GM18858 (cell line): Measurements from ENCODE around the gene TRNAU1AP.
"Not testable (repeated sequence)": the region's sequence is repeated elsewhere in the genome, so short reads cannot be mapped to it uniquely, and the experiment has no call there.

ENCODE experiments used
- ATAC-seq: cut with Tn5 transposase; IDR thresholded peaks from one replicate; pipeline ENCODE4 v1.9.1; 2021; ENCODE audit not compliant: unreplicated experiment

Gene TRNAU1AP

DNA sequence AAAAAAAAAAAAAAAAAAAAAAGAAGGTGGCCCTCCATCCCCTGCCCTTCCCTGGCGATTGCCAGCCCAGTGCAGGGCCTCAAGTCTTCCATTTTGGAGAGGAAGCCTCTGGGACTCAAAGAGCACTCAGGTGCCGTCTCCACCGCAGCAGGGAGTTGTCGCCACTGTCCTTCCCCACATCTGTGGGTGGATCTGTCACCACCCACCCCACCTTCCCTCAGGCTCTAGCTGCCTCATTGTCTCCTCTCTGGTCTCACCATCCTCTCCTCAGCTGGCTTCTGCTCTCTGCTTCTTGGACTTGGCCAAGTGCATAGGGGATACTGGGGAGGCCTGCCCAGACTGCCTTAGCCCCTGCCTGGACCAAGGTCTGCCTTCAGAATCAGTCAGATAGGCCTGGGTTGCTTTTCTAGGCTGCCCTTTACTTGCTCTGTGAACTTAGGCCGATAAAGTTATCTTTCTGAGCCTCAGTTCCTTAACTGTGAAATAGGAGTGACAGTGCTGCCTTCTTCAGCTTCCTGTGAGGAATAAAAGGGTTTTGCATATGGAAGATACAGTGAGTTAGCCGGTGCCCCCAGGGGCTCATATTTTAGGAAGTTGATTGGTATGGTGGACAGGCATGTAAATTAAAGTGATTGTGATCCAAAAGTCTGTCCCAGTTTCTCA lies 31.3 kb upstream of the TRNAU1AP start:
- ATAC-seq, result no peak

- not testable (repeated sequence) for ATAC-seq
Measured at GRCh38 chr1:28522537-28522936, 30.3 kb upstream of the TRNAU1AP start.

- ATAC-seq, result not testable (repeated sequence)
Measured at GRCh38 chr1:28525002-28525642, 27.8 kb upstream of the TRNAU1AP start.

GRCh38 chr1:28526886-28527285 lies 26.0 kb upstream of the TRNAU1AP start:
- no peak for ATAC-seq

DNA sequence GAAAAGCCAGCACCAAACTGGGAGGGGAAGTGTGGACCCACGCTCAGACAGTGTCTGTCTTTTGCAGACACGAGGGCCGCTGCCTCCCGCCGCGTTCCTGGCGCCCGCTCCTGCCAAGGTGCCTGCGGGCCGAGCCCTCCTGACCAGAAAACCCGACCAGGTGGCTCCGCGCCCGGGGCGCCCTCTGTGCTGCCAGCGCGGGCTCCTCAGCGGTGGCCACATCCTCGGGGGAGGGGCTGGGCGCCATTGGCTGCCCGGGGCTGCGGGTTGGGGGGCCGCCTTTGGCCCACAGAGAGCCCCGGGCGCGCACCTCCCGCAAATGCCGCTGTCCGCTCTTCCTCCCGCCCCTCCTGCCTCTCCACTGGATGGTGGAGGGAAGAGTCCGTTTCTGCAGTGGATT lies 22.4 kb upstream of the TRNAU1AP start:
- no peak for ATAC-seq

DNA sequence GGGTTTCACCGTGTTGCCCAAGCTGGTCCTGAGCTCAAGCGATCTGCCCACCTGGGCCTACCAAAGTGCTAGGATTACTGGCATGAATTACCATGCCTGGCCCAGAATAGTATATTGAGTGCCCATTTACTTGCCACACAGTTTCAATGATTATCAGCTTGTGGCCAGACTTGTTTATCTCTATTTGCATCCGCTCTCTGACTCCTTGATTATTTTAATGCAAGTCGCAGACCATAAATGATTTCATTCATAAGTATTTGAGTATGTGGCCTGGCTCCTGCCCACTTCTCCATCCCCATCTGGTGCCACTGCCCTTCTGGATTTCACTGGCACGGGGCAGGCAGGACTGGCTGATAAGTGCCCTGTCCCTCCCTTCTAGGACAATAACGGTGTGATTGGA lies 18.2 kb upstream of the TRNAU1AP start:
- no peak for ATAC-seq

DNA sequence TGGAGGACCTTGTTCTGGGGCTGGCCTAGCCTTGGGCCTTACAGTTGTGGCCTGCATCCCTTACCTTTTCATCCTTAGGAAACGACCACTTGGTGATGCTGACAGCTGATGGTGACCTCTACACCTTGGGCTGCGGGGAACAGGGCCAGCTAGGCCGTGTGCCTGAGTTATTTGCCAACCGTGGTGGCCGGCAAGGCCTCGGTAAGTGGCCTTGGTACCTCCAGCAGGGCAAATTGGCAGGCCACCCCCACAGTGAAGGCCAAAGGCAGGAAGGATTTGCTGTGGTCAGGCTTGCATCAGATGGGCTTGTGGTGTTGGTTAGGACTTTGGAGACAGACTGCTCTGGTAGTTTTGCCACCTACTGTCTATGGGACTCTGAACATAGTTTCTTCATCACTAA lies 17.7 kb upstream of the TRNAU1AP start:
- no peak for ATAC-seq

DNA sequence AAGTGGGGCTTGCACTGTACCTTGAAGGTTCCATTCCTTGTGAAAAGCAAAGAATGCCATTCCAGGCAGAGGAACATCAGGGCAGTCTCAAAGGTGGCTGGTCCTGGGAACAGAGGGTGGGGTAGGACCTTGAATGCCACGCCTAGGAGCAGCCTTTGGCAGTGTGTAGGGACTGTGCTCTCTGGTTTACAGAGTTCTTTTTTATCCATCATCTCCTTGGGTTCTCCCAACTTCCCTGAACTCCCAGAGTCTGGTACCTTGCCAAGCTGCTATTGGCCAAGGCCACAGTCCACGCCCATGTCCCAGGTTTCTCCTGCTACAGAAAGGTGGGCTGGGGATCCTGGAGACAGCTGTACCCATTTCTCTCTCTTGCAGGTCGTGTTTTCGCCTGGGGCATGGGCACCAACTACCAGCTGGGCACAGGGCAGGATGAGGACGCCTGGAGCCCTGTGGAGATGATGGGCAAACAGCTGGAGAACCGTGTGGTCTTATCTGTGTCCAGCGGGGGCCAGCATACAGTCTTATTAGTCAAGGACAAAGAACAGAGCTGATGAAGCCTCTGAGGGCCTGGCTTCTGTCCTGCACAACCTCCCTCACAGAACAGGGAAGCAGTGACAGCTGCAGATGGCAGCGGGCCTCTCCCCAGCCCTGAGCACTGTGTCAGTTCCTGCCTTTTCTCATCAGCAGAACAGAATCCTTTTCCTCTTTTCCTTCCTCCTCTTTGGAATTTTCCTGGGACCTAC lies 15.3 kb upstream of the TRNAU1AP start:
- no peak for ATAC-seq

DNA sequence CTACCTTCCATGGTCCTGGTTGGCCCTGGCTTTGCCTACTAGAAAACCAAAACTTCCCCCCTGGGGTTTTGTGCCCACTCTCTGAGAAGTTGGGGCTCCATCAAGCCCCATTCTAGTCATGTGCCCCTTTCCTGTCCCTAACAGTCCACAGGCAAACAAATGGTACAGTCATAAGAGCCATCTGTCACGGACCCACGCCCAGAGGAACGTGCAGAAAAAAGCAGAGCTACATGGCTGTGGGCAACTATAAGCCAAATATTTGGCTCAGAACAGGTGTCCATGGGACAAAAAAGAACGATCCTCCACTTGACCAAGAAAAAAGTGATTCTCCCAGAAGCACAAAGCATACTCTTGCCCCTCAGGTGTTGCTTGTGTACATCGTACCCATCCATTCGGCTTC lies 14.6 kb upstream of the TRNAU1AP start:
- ATAC-seq, result no peak

DNA sequence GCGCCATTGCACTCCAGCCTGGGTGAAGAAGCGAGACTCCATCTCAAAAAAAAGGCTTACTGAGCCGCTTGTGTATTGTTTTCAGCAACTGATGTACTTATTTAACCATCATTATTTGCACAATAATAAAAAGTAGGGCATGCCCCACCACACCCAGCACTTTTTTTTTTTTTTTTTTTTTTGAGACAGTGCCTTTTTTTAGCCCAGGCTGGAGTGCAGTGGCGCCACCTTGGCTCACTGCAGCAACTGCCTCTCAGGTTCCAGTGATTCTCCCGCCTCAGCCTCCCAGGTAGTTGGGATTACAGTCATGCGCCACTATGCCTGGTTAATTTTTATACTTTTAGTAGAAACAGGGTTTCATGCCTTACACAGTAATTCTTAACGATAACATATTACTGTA lies 12.2 kb upstream of the TRNAU1AP start:
- ATAC-seq, result no peak

GRCh38 chr1:28541414-28542015 lies 11.4 kb upstream of the TRNAU1AP start:
- ATAC-seq, result not testable (repeated sequence)

DNA sequence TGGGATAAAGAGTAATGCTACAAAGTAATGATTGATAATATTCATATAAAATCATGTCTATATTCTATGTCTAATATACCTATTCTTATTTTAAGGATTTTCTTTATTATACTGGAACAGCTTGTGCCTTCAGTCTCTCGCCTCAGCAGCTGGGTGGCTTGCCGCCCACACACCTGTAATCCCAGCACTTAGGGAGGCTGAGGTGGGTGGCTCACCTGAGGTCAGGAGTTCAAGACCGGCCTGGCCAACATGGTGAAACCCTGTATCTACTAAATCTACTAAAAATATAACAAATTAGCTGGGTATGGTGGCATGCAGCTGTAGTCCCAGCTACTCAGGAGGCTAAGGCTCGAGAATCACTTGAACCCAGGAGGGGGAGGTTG lies 7.6 kb upstream of the TRNAU1AP start:
- no peak for ATAC-seq

- ATAC-seq, result no peak
Measured at GRCh38 chr1:28548318-28548717, 4.6 kb upstream of the TRNAU1AP start.

- ATAC-seq, result no peak
Measured at GRCh38 chr1:28551381-28551780, 1.5 kb upstream of the TRNAU1AP start.

DNA sequence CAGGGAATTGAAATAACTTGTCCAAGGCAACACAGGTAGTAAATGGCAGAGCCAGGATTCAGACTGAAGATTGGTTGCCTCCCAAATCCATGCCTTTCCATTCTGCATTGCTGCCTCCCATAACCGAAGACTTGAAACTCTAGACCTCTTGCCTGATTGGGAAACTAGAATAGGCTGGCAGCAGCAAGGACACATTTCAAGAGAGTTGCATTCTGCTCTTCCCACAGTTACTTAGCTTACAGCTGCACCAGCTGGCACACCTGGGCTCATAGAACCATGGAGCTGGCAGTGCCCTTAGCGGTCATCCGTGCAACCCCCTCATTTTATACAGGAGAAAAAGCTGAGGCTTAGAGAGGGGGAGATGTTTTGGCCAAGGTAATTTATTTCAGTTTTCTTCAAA lies 8.0 kb downstream of the TRNAU1AP start:
- no peak for ATAC-seq

DNA sequence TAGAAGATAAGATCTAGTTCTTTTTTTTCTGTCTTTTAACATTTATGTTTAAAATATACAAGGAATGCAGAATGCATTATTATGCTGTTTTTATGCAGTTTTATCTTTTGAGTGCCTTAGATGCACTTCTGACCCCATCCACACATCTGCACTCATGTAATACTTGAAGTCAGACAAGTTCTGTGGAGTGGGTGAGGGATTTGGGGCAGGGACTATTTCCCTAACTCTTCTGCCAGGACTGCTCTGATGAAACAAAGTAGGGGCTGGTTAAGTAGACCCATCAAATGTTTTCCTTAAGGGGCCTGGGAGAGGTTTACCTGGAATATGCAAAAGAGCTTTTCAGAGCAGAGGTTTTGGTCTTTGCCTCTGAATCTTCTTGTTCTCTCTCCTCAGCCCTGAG lies 11.4 kb downstream of the TRNAU1AP start:
- ATAC-seq, result no peak

GRCh38 chr1:28565040-28565439 lies 12.2 kb downstream of the TRNAU1AP start:
- ATAC-seq, result no peak

GRCh38 chr1:28565726-28566125 lies 12.8 kb downstream of the TRNAU1AP start:
- no peak for ATAC-seq

DNA sequence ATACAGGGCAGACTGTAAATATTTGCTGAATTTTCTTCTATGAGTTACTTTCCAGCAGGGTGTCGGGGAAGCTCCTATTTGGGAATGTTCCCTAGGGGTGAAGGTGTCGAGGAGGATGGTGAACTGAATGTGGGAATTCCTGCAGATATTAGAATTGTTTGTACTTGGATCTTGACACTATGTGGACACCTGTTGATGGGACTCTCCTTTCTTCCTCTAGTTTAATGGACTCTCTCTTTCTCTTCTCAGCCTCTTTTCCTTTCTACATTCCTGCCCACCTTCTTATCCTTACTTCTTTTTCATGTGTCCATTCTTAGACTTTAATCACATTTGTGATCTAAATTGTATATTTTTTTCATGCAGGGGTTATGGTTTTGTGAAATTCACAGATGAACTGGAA lies 14.0 kb downstream of the TRNAU1AP start:
- ATAC-seq, result no peak

GRCh38 chr1:28571911-28572310 lies 19.0 kb downstream of the TRNAU1AP start:
- ATAC-seq, result no peak

GRCh38 chr1:28572891-28573290 lies 20.0 kb downstream of the TRNAU1AP start:
- not testable (repeated sequence) for ATAC-seq

DNA sequence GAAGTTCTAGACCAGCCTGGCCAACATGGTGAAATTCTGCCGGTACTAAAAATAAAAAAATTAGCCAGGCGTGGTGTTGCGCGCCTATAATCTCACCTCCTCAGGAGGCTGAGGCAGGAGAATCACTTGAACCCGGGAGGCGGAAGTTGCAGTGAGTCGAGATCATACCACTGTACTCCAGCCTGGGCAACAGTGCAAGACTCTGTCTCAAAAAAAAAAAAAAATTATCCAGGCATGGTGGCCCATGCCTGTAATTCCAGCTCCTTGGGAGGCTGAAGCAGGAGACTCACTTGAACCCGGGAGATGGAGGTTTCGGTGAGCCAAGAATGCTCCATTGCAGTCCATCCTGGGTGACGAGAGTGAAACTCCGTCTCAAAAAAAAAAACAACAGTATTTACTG lies 20.7 kb downstream of the TRNAU1AP start:
- no peak for ATAC-seq
